Stimulated activated CD8-positive, alpha-beta memory T cell treated with anti-CD3 and anti-CD28 coated beads, Interleukin-4, amount 100 ng/mL, for 48 hours (primary cell): ENCODE results near the gene EIF4E1B.

Source experiments
- DNase-seq: peaks from one replicate; pipeline ENCODE4 v3.0.0-alpha.2; 2020

Gene EIF4E1B

GRCh38 chr5:176693477-176693851 lies 63.0 kb downstream of the EIF4E1B start:
- DNase-seq, result no peak

GRCh38 chr5:176694146-176694545 lies 63.7 kb downstream of the EIF4E1B start:
- no peak for DNase-seq

GRCh38 chr5:176694631-176695030 lies 64.2 kb downstream of the EIF4E1B start:
- no peak for DNase-seq

- no peak for DNase-seq
Measured at GRCh38 chr5:176695073-176695472, 64.6 kb downstream of the EIF4E1B start.
